ENCODE data around the gene ACSBG1.
A peak's percentile ranks its signal among the peaks of the same experiment; 100 is the strongest.

ACSBG1 gene

DNA sequence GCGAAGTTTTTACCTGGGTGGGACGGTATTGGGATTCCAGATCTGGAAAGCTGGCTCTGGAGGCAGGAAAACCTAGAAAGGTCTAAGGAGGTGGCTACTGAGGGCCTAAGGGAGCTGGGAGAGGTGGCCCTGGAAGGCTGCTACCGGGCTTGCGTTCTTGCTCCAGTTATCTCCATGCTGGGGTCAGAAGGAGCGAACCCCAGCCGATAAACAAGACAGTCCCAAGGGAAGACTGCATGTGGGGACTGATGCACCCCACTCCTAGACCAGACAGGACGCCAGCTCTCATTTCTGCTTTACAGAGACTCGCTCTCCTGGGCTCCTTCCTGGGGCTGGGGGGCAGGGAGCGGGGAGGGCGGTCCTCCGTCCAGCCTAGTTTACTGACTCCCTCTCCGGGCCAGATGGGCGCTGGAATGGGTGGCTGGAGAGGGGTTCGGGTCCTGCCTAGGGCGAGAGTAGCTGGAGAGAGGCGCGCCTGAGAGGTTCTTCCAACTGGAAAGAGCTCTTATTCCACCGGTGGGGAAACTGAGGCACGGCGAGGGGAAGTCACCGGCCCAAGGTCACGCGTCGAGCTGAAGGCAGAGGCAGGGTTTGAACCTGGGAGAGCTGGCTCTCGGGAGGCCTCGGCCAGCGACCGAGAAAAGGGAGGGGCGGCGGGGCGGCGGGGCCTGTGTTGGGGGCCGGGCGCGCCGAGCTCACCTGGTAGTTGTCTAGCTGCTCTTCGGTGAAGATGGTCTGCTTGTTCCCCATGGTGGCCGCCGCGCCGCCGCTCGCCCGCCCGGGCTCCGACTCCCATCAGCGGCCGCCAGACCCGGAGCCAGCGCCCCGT, 103.7 kb downstream of the ACSBG1 start:
- Histone ChIP-seq H3K9ac (ENCODE audit: low read depth, low read length) (peak overlapping the region; percentile 37), H3K27me3 (ENCODE audit: control insufficient read depth, insufficient read depth, low read length) (no peaks in the 10 kb centered on the region), H3K4me3 (ENCODE audit: low read depth, low read length) (peak overlapping the region; percentile 85)

DNA sequence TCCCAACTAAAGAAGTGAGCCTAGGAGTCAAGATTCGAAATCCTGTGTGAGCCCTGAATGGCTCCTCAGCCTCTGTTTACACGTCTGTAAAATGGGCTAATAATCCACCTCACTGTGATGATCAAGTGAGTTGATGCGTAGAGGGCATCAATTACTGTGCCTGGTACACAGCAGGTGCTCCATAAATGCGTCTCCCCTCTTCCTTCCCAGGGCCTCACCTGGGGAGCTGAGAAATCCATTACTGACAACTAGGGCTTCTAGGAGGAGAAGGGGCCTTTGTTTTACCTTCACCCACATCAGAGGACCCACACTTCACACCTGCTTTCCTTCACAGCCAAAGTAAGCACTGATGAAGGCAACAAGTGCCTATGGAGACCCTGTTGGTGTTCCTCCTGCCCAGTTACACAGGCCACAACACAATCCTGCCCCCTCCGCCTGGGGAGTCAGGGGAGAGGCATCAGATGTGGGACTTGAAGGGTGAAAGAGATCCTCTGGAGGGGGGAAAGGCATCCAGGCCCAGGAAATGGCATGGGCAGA, 104.5 kb downstream of the ACSBG1 start:
- Histone ChIP-seq H3K9ac (ENCODE audit: low read depth, low read length) (no peak overlapping the region), H3K9me3 (ENCODE audit: control insufficient read depth, insufficient read depth, low read length) (no peaks in the 10 kb centered on the region), H3K4me1 (ENCODE audit: control insufficient read depth, insufficient read depth, low read length) (peaks cover 5% of the 10 kb centered on the region), H3K36me3 (ENCODE audit: control insufficient read depth, insufficient read depth, low read length) (no peaks in the 10 kb centered on the region), H3K27me3 (ENCODE audit: control insufficient read depth, insufficient read depth, low read length) (no peaks in the 10 kb centered on the region), H3K4me3 (ENCODE audit: low read depth, low read length) (no peak overlapping the region)

More for the DNA sequence above, 103.7 kb downstream of the ACSBG1 start:
- Histone ChIP-seq H3K9me3 (ENCODE audit: control insufficient read depth, insufficient read depth, low read length) (no peaks in the 10 kb centered on the region), H3K36me3 (ENCODE audit: control insufficient read depth, insufficient read depth, low read length) (no peaks in the 10 kb centered on the region), H3K4me1 (ENCODE audit: control insufficient read depth, insufficient read depth, low read length) (peaks cover 5% of the 10 kb centered on the region)

DNA sequence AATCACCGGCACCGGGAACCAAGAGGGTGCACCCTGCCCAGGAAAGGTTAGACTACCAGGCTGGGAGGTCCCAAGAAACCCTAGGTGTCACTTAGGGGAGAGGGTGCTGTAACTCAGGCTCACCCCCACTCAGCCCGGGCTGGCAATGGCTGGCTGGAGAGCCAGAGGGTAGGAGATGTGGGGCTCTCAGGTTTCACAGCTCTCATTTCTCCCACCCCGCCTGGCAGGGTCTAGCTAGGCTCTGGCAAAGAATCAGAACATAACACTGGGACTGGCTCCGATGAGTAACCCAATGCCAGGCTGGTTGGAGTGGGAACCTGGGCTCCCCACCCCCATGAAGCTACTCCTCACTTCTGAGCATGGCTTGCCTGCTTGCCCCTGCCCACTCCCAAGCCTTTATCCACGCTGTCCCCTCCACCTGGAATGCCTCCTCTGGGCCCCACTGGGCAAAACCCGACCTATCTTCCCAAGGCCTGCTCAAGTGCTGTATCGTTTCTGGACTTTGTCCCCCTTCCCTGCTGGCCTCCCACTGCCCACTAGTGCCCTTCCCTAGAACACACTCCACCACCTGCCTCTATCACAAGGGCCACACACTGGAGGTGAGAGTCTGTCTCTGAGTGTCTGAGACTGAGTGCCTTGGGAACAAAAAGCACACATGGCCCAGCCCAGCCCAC, 105.2 kb downstream of the ACSBG1 start:
- H3K9me3 ChIP-seq (ENCODE audit: control insufficient read depth, insufficient read depth, low read length) = no peaks in the 10 kb centered on the region
- no peaks in the 10 kb centered on the region for H3K27me3 ChIP-seq (ENCODE audit: control insufficient read depth, insufficient read depth, low read length)
- no peaks in the 10 kb centered on the region for H3K36me3 ChIP-seq (ENCODE audit: control insufficient read depth, insufficient read depth, low read length)
- H3K4me1 ChIP-seq (ENCODE audit: control insufficient read depth, insufficient read depth, low read length) = peaks cover 5% of the 10 kb centered on the region
- no peak overlapping the region for H3K4me3 ChIP-seq (ENCODE audit: low read depth, low read length)
- no peak overlapping the region for H3K9ac ChIP-seq (ENCODE audit: low read depth, low read length)

DNA sequence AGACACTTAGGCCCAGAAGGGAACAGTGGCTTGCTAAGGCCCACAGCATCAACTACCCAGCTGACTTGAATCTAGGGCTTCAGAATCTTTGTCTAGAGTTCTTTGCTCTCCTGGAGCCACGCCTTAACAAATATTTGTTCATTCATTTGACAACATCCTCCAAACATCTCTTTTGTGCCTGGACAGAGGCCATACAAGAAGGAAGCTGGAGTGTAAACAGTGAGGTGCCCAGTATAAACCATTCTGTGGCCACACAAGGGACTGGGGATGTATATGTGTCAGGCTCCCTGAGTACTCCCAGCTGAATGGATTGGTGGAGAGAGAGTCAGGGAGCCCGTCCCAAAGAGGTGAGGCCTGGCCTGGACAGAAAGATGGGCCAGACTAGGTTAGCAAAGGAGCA, 106.5 kb downstream of the ACSBG1 start:
- H3K9ac ChIP-seq (ENCODE audit: low read depth, low read length) = no peak overlapping the region
- H3K36me3 ChIP-seq (ENCODE audit: control insufficient read depth, insufficient read depth, low read length) = no peaks in the 10 kb centered on the region
- peaks cover 5% of the 10 kb centered on the region for H3K4me1 ChIP-seq (ENCODE audit: control insufficient read depth, insufficient read depth, low read length)
- H3K9me3 ChIP-seq (ENCODE audit: control insufficient read depth, insufficient read depth, low read length) = no peaks in the 10 kb centered on the region
- H3K4me3 ChIP-seq (ENCODE audit: low read depth, low read length) = no peak overlapping the region
- no peaks in the 10 kb centered on the region for H3K27me3 ChIP-seq (ENCODE audit: control insufficient read depth, insufficient read depth, low read length)

DNA sequence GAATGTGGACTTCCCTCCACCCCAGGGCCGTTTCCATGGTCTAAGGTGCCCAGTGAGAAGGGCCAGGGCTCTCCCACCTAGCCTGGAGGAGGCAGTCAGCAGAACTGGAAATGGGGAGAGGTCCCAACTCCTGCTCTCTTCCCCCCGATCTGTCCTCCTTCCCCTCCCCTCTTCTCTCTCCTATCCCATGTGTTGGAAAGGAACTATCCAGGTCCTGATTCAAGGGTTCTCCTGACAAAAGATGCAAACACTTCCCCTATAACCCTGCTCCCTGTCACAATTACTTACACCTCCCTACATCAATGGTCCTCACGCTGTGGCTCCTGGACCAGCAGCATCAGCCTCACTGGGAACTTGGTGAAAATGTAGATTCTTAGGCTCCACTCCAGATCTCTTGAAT, 109.1 kb downstream of the ACSBG1 start:
- no peaks in the 10 kb centered on the region for H3K9me3 ChIP-seq (ENCODE audit: control insufficient read depth, insufficient read depth, low read length)
- H3K9ac ChIP-seq (ENCODE audit: low read depth, low read length) = no peak overlapping the region
- H3K27me3 ChIP-seq (ENCODE audit: control insufficient read depth, insufficient read depth, low read length) = no peaks in the 10 kb centered on the region
- no peak overlapping the region for H3K4me3 ChIP-seq (ENCODE audit: low read depth, low read length)
- peaks cover 3% of the 10 kb centered on the region for H3K36me3 ChIP-seq (ENCODE audit: control insufficient read depth, insufficient read depth, low read length)
- H3K4me1 ChIP-seq (ENCODE audit: control insufficient read depth, insufficient read depth, low read length) = peaks cover 15% of the 10 kb centered on the region

DNA sequence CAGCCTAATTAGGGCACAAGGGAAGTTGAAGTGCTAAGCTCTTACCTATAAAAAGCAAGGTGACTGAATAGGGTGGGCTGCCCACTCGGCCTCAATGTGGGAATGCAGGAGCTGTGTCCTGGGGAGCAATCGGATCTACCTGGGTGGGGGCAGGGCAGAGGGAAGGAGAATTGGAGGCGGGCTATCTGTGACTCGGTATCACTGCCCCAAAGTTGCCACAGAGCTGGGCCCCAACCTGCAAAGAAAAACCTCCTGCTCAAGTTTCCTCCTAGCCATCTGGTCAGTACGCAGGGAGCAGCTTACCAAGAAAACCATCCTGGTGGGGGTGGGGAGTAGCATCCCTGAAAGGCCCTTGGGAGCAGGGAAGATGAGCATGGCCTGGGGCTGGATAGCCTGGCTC, 113.8 kb downstream of the ACSBG1 start:
- Histone ChIP-seq H3K36me3 (ENCODE audit: control insufficient read depth, insufficient read depth, low read length) (peaks cover 3% of the 10 kb centered on the region), H3K9ac (ENCODE audit: low read depth, low read length) (no peak overlapping the region), H3K9me3 (ENCODE audit: control insufficient read depth, insufficient read depth, low read length) (no peaks in the 10 kb centered on the region), H3K4me1 (ENCODE audit: control insufficient read depth, insufficient read depth, low read length) (peaks cover 12% of the 10 kb centered on the region), H3K4me3 (ENCODE audit: low read depth, low read length) (no peak overlapping the region), H3K27me3 (ENCODE audit: control insufficient read depth, insufficient read depth, low read length) (no peaks in the 10 kb centered on the region)
